Stimulated activated naive CD8-positive, alpha-beta T cell treated with anti-CD3 and anti-CD28 coated beads, Interleukin-15, amount 100 ng/mL, for 72 hours (primary cell): ENCODE data around the gene RPL36A.

Experiments used
- ATAC-seq: fragments of 150-1000 bp; cut with Tn5 transposase; 2 replicates; pipeline ENCODE4 v1.10.0; 2021; ENCODE audit warnings: mild to moderate bottlenecking, moderate library complexity
- DNase-seq, 2 donors: peaks; one replicate each; pipeline ENCODE4 v3.0.0; 2021 to 2022
- H3K27ac Mint-ChIP-seq, 2 donors: one replicate each; pipeline ENCODE4 v1.8.0; 2022; ENCODE audit warnings: mild to moderate bottlenecking in 2 of 2, mixed read lengths in 2 of 2, moderate library complexity in 2 of 2
- H3K27me3 Mint-ChIP-seq: one replicate; pipeline ENCODE4 v1.8.0; 2022; ENCODE audit warnings: mixed read lengths
- H3K4me1 Mint-ChIP-seq: one replicate; pipeline ENCODE4 v1.8.0; 2022; ENCODE audit warnings: mild to moderate bottlenecking, mixed read lengths
- H3K4me3 Mint-ChIP-seq, 2 donors: one replicate each; pipeline ENCODE4 v1.8.0; 2022; ENCODE audit warnings: mild to moderate bottlenecking in 2 of 2, mixed read lengths in 2 of 2, moderate library complexity in 1 of 2
- H3K9me3 Mint-ChIP-seq, 2 donors: one replicate each; pipeline ENCODE4 v1.8.0; 2022; ENCODE audit warnings: mixed read lengths in 2 of 2

Gene RPL36A

DNA sequence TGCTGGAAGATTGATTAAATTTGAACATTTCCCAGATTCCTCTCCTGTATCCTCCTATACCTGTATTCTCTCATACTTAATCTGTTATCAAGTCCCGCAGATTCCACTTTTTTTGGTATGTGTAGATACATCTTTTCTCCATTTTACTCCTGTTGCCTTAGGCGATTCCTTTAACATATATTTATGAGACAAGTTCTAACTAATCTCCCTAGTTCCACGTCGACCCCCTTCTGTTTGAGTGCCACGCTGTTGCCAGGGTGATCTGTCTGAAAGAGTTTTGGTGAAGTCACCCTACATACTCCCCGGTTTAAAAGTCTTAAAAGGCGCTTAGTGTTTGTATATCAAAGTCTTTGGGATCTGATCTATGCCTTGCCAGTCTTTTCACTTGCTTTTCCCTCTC, 19.6 kb downstream of the RPL36A start:
- H3K27ac Mint-ChIP-seq: peak overlapping the region; percentile 93 to 98
- peaks cover 35% of the 10 kb centered on the region for H3K4me1 Mint-ChIP-seq
- DNase-seq (no peak), ATAC-seq (no peak)
- no peaks in the 10 kb centered on the region for H3K27me3 Mint-ChIP-seq
- no peaks in the 10 kb centered on the region for H3K9me3 Mint-ChIP-seq
- H3K4me3 Mint-ChIP-seq: peak overlapping the region; percentile 65 to 88

DNA sequence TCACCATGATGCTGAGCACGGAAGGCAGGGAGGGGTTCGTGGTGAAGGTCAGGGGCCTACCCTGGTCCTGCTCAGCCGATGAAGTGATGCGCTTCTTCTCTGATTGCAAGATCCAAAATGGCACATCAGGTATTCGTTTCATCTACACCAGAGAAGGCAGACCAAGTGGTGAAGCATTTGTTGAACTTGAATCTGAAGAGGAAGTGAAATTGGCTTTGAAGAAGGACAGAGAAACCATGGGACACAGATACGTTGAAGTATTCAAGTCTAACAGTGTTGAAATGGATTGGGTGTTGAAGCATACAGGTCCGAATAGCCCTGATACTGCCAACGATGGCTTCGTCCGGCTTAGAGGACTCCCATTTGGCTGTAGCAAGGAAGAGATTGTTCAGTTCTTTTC, 21.2 kb downstream of the RPL36A start:
- ATAC-seq (no peak), DNase-seq (no peak)
- no peak overlapping the region for H3K27ac Mint-ChIP-seq
- H3K27me3 Mint-ChIP-seq: no peaks in the 10 kb centered on the region
- H3K9me3 Mint-ChIP-seq: no peaks in the 10 kb centered on the region
- peaks cover 48% of the 10 kb centered on the region for H3K4me1 Mint-ChIP-seq
- no peak overlapping the region for H3K4me3 Mint-ChIP-seq

DNA sequence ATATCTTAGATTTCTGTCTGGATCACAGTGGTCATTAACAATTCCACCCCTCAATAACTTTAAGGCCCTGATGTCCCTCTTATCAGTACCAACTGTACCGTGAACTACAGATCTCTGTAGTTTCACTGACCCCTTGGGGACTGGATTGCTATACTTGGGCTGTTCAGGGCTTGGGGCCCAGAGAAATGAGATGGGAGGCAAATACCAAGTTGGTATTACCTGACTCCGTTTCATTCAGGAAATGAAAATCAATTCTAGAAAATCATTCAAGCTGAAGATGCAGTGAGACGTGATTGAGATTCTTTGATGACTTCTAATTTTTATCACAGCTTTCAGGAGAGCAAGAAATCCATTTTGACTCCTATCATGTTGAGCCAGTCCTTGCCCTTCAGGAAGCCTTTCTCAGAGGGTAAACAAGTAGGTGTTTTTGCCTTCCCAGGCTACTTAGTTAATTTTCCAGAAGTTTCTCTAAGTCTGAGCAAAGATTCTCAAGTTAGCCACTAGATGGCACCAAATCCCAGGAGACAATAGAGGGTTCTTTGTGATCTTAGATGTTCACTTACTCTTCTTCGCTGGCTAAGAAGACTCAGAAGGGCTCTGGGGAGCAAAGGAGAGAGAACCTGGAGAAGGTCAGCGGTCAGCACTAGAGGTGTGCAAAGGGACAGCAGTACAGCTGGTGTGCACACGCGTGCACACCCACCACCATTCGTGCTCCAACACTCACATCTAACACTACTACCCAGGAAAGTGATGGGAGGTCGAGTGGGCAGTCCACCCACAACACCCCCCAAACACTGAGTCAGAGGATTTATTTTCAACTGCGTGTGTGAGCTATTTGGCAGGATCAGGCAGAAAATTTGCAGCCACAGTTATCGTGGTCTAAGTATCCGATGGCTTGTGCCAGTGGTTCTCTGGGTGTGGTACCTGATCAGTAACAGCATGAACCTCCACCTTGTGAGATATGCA, 24.7 kb downstream of the RPL36A start:
- peaks cover 68% of the 10 kb centered on the region for H3K4me1 Mint-ChIP-seq
- H3K4me3 Mint-ChIP-seq: peak overlapping the region; percentile 47 to 66
- peak overlapping the region; percentile 55 to 76 for H3K27ac Mint-ChIP-seq
- peak; percentile 67 for ATAC-seq
- H3K9me3 Mint-ChIP-seq: no peaks in the 10 kb centered on the region
- no peaks in the 10 kb centered on the region for H3K27me3 Mint-ChIP-seq
- peak; percentile 34 to 35 for DNase-seq

DNA sequence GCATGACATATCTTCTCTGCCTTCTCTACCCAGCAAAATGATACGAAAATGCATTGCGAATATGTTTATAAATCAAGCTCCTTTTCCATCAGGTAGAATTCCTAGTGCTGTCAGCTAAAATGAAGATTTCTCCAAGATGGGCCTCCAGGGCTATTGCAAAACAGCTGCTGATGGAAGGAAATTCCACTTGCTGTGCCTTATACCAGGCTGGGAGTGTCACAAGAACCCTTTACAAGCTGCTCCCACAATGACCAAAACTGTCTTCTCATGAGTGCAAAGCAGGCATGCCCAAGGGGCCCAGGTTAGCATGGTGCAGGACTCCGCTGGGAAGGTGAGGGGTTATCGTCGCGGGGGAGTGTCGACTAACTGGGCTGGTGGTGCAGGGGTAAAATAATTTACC, 25.9 kb downstream of the RPL36A start:
- no peaks in the 10 kb centered on the region for H3K9me3 Mint-ChIP-seq
- peak overlapping the region in 1 of 2 donors; percentile 99 for H3K27ac Mint-ChIP-seq
- peak overlapping the region in 1 of 2 donors; percentile 47 for H3K4me3 Mint-ChIP-seq
- peaks cover 64% of the 10 kb centered on the region for H3K4me1 Mint-ChIP-seq
- H3K27me3 Mint-ChIP-seq: no peaks in the 10 kb centered on the region
- DNase-seq (no peak), ATAC-seq (no peak)

DNA sequence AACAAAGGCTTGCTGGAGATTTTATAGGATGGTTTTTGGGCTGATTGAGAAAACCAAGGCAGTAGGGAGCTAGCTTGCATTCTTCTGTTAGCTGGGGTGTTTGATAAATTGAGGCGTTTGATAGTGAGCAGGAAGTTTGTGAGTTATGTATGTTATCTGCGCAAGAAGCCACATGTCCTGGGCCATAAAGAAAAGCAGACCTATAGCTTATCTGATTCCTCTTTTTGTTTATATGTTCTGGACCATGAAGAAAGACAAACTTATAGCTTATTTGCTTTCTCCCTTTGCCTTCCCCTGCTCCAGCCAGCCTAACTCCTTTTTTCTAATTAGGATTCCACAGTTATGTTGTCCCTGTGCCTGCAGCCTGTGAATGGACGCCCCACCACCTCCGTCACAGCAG, 26.4 kb downstream of the RPL36A start:
- Mint-ChIP-seq H3K4me1 (peaks cover 59% of the 10 kb centered on the region), H3K4me3 (peak overlapping the region; percentile 91 to 96), H3K27me3 (no peaks in the 10 kb centered on the region), H3K9me3 (no peaks in the 10 kb centered on the region), H3K27ac (peak overlapping the region; percentile 99)
- DNase-seq (no peak), ATAC-seq (no peak)

DNA sequence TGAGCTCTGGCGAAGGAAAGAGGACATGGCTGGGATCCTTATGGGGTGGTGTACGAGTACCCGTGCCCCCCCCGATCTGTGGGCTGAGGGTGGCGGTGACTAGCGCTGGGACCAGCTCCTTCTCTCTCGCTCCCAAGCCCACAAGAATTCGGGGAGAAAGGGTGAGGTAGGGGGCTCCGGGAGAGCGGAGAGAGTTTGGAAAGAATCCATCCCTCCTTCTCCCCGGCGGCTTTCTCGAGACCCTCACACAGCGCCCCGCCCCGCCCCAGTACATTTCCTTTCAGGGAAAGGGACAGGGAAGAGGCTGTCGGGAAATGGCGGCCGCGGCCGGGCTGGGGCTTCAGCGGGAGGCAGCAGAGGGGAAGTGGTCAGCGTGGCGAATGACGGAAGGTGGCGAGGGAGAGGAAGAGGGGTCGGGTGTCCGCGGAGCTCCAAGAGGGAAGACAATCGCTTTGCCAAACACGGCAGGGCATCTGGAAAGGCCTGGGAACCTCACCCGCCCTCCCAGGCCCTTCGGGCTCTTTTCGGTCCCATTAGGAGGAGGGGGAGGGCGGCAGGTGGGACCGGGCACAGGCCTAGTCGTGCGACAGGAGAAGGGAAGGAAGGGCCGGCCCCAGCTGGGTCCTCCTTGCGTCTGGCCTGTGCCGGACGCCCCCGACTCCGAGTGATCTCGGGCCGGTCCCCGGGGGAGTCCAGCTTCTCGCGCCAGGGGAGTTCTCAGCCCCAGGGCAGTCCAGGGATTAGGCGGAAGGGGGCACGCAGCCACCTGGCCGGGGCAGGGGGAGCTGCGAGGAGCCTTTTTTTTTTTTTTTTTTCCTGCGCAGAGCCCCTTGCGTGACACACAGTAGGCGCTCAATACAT, 27.4 kb downstream of the RPL36A start:
- Mint-ChIP-seq H3K27me3 (no peaks in the 10 kb centered on the region), H3K9me3 (no peaks in the 10 kb centered on the region), H3K4me3 (peak overlapping the region; percentile 91 to 96), H3K27ac (peak overlapping the region; percentile 99), H3K4me1 (peaks cover 48% of the 10 kb centered on the region)
- DNase-seq: peak; percentile 33 to 54
- ATAC-seq: peak; percentile 76

DNA sequence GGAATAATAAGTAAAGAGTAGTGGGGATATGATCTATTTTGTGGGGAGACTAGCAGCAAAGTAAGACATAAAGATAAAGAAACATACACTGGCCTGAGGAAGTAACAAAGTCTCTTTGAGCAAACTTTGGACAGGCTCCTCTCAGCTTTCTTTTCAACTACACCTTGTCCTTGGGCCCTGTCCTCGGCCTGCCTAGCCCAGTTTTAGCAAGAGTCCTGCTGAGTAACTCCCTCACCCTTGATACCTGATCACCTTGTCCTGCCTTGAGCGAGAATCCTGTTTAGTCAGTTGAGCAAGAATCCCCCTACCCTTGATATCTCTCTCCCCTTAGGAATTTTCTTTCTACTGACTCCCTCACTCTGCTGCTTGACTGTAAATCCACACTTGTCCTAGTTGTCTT, 28.7 kb downstream of the RPL36A start:
- Mint-ChIP-seq H3K9me3 (no peaks in the 10 kb centered on the region), H3K4me3 (peak overlapping the region; percentile 53 to 55)

DNA sequence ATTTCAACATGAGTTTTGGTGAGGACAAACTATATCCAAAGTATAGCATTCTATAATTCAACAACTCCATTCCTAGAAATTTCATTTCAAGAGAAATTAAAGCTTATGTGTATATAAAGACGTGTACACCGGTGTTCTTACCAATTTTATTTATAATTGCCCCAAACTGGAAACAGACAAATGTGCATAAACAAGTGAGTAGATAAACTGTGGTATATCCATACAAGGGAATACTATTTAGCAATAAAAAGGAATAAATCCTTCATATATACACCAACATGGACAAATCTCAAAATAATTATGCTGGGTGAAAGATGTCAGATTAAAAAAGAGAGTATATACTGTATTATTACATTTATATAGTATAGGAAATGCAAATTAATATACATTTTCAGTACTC, 37.1 kb downstream of the RPL36A start:
- no peak for ATAC-seq
- no peak for DNase-seq
- no peaks in the 10 kb centered on the region for H3K27me3 Mint-ChIP-seq
- peaks cover 13% of the 10 kb centered on the region for H3K4me1 Mint-ChIP-seq
- H3K27ac Mint-ChIP-seq: no peak overlapping the region
- peaks cover 0 to 5% of the 10 kb centered on the region in 2 donors for H3K9me3 Mint-ChIP-seq
- H3K4me3 Mint-ChIP-seq: no peak overlapping the region

More for the DNA sequence above, 28.7 kb downstream of the RPL36A start:
- H3K27me3 Mint-ChIP-seq: no peaks in the 10 kb centered on the region
- ATAC-seq (no peak), DNase-seq (no peak)
- H3K27ac Mint-ChIP-seq: peak overlapping the region in 1 of 2 donors; percentile 81
- peaks cover 44% of the 10 kb centered on the region for H3K4me1 Mint-ChIP-seq

DNA sequence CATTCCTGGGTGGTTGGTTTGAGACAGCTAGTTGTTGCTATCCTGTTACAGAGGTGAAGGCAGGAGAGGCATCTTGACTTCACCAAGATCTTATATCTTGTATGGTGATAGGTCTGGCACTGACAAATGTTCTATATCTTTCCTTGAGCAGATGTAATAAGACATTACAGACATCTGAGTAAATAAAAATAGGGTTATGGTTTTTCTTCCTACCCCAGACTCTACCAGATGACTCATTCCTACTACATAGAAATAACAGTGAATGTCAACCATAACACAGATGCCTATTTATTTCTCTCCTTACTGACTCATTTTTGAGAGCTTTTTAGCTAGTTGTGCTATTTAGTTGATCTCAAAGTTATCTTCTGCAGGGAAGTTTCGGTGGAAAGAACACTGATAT, 39.1 kb downstream of the RPL36A start:
- no peak overlapping the region for H3K27ac Mint-ChIP-seq
- DNase-seq (no peak), ATAC-seq (peak; percentile 90)
- H3K4me3 Mint-ChIP-seq: peak overlapping the region in 1 of 2 donors; percentile 40
- no peaks in the 10 kb centered on the region for H3K27me3 Mint-ChIP-seq
- peaks cover 0 to 5% of the 10 kb centered on the region in 2 donors for H3K9me3 Mint-ChIP-seq
- peaks cover 13% of the 10 kb centered on the region for H3K4me1 Mint-ChIP-seq

DNA sequence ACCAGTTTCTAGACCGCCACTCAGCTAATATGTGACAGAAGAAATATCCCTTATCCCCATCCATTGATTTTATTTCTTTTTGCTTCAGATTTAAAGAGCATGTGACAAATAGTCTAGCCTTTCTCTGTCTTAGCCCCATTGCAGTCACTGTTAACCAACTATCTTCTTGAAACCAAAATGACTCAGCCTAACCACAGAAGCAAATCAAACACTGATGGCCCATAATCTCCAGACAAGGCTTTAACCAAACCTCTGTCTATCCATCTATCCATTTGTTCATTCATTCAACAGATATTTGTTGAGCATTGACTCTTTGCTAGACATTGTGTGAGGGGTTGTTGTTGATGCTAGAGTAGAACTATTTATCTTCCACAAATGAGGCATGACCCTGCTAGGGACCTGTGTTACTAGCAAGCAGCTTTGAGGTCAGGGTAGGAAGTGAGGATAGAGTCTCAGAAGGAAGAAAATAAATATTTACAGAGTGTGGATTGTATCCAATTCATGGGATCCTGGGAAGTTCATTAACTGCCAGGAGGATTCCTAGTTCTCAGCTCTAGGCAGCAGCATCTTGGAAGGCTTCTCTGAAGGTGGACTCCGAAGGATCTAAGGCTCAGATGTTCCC, 39.8 kb downstream of the RPL36A start:
- peaks cover 0 to 5% of the 10 kb centered on the region in 2 donors for H3K9me3 Mint-ChIP-seq
- H3K4me3 Mint-ChIP-seq: peak overlapping the region in 1 of 2 donors; percentile 40
- H3K27me3 Mint-ChIP-seq: no peaks in the 10 kb centered on the region
- peak; percentile 97 for ATAC-seq
- H3K4me1 Mint-ChIP-seq: peaks cover 13% of the 10 kb centered on the region
- no peak for DNase-seq
- H3K27ac Mint-ChIP-seq: no peak overlapping the region

DNA sequence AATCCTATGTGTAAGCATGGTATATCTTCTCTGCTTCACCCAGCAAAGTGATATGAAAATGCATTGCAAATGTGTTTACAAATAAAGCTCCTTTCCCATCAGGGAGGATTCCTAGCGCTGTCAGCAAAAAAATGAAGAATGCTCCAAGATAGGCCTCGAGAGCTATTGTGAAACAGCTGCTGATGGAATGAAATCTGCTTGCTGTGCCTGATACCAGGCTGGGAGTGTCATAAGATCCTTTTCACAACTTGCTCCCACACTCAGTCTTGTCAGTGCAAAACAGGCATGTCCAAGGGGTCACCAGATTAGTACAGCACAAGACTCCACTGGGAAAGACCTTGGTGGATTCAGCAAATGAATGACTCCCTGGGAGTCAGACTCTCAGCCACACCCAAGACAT, 51.3 kb downstream of the RPL36A start:
- no peak for DNase-seq

More for the DNA sequence above, 51.3 kb downstream of the RPL36A start:
- no peaks in the 10 kb centered on the region for H3K9me3 Mint-ChIP-seq
- peaks cover 6% of the 10 kb centered on the region for H3K4me1 Mint-ChIP-seq
- no peak for ATAC-seq
- H3K27ac Mint-ChIP-seq: no peak overlapping the region
- H3K4me3 Mint-ChIP-seq: no peak overlapping the region
- H3K27me3 Mint-ChIP-seq: no peaks in the 10 kb centered on the region
